ENCODE measurements around the gene NAA80. TPM values are rescaled to one million over a fixed set of nuclear protein-coding genes. Genes with fewer than 3 reads are reported as not detected.

Gene NAA80
- total and polyA plus RNA-seq, 2 donors (not counting 3 experiments of a cell fraction or from before 2014, with no cell fraction given), result 9.0 to 13.1 TPM

DNA sequence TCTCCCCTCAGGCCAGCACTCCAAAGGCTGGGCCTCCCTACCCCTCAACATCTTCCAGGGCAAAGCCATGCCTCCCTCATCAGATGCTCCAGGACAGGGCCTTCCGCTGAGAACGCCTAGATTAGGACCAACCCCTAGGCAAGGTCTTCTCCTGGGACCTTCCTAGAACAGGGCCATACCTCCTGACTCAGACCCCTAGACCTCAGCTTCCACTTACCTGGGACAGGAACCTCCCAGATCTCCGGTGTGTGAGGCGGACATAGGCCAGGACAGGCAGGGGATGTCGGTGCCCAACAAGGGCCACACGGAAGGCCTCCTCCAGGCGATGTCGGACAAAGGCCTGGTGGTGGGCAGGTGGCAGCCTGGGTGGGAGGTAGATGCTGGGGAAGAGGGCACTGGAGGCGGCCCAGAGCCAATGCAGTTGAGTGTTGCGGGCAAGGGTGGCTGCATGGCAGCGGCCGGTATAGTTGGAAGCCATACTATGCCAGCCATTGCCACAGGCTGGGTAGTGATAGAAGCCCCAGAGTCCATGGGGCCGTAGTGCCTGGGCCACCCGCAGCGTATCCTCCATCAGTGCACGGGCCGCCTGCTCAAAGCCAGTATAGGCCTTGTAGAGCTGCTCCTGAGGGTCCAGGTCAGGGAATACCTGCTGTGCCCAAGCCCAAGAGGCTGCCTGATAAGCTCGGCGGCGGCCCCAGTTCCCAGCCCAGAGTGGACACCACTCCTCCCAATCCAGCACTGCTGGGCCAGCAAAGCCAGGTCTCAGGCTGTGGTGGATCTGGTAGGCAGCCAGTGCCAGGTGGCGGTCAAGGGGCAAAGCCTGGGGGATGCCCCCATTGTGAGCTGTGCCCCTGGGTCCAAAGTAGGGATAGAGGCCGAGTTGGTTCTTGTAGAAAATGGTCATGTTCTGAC lies 4.5 kb downstream of the NAA80 start:
- dilution Hi-C loops (cut with MboI; ENCODE audit: extremely low pct_ligation_motif_present, low sequenced_read_pairs) (no loop called here), intact Hi-C loops (cut with micrococcal nuclease) (no loop called here)

More for the DNA sequence above, 4.5 kb downstream of the NAA80 start:
- Histone ChIP-seq H3K4me3 (replicated peaks in 1 of 3; ENCODE audit: insufficient read depth in 1 of 3, low read depth in 1 of 3, low read length in 3 of 3) (no peak overlapping the region), H3K79me2 (ENCODE audit: control insufficient read depth, insufficient read depth, low read length) (peaks cover 24% of the 10 kb centered on the region), H4K20me1 (replicated peaks; ENCODE audit: control insufficient read depth, extremely low read depth, insufficient read depth, low read length) (no peaks in the 10 kb centered on the region), H2AFZ (ENCODE audit: low read depth, low read length) (no peak overlapping the region), H3K4me2 (ENCODE audit: insufficient read depth, low read length) (no peak overlapping the region), H3K36me3 (ENCODE audit: control insufficient read depth in 2 of 2, extremely low read depth in 1 of 2, insufficient read depth in 2 of 2, low read length in 2 of 2) (peaks cover 0 to 5% of the 10 kb centered on the region in 2 experiments), H3K4me1 (ENCODE audit: control insufficient read depth, extremely low read depth, insufficient read depth, low read length) (peaks cover 23% of the 10 kb centered on the region), H3K27me3 (ENCODE audit: control insufficient read depth in 2 of 2, insufficient read depth in 2 of 2, low read length in 2 of 2) (no peaks in the 10 kb centered on the region), H3K9me3 (replicated peaks; ENCODE audit: control insufficient read depth, insufficient read depth, low read length) (no peaks in the 10 kb centered on the region), H3K27ac (ENCODE audit: insufficient read depth, low read depth, low read length) (no peak overlapping the region), H3K9ac (replicated peaks; ENCODE audit: extremely low read depth, insufficient read depth, low read length) (no peak overlapping the region), H3K9me1 (replicated peaks; ENCODE audit: control insufficient read depth, extremely low read depth, insufficient read depth, low read length) (no peaks in the 10 kb centered on the region)
- ChIA-PET POLR2A (no interaction called here), CTCF (no interaction called here)
- DNase-seq (ENCODE audit: low read depth, low spot score) (no peak), FAIRE-seq (no peak)
- BruUV-seq (replicated peaks), result no TSS peak
- TF ChIP-seq, protein P1, sequence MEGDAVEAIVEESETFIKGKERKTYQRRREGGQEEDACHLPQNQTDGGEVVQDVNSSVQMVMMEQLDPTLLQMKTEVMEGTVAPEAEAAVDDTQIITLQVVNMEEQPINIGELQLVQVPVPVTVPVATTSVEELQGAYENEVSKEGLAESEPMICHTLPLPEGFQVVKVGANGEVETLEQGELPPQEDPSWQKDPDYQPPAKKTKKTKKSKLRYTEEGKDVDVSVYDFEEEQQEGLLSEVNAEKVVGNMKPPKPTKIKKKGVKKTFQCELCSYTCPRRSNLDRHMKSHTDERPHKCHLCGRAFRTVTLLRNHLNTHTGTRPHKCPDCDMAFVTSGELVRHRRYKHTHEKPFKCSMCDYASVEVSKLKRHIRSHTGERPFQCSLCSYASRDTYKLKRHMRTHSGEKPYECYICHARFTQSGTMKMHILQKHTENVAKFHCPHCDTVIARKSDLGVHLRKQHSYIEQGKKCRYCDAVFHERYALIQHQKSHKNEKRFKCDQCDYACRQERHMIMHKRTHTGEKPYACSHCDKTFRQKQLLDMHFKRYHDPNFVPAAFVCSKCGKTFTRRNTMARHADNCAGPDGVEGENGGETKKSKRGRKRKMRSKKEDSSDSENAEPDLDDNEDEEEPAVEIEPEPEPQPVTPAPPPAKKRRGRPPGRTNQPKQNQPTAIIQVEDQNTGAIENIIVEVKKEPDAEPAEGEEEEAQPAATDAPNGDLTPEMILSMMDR (IDR thresholded peaks at IDR 0.05; ENCODE audit: extremely low read depth in 1 of 2, insufficient read depth in 1 of 2, low read depth in 1 of 2, low read length in 2 of 2), result no peak
- TF ChIP-seq GATA2 (IDR thresholded peaks at IDR 0.05; ENCODE audit: insufficient read depth, insufficient read length, low read depth, low read length), result no peak
- TF ChIP-seq MYC (IDR thresholded peaks at IDR 0.05; ENCODE audit: low read depth, low read length), result no peak
- TF ChIP-seq, protein P2, sequence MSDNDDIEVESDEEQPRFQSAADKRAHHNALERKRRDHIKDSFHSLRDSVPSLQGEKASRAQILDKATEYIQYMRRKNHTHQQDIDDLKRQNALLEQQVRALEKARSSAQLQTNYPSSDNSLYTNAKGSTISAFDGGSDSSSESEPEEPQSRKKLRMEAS (IDR thresholded peaks at IDR 0.05; ENCODE audit: insufficient read depth, insufficient read length), result no peak
- no peak for TF ChIP-seq EZH2 (IDR thresholded peaks at IDR 0.05; ENCODE audit: borderline replicate concordance, low read depth, low read length, severe bottlenecking)
- TF ChIP-seq JUN (IDR thresholded peaks at IDR 0.05; ENCODE audit: borderline replicate concordance, insufficient read depth, insufficient read length, low read depth), result no peak
- TF ChIP-seq FOS (IDR thresholded peaks at IDR 0.05; ENCODE audit: borderline replicate concordance, insufficient read depth, low read length), result no peak
- no peak for TF ChIP-seq POLR2A (IDR thresholded peaks at IDR 0.05; ENCODE audit: low read depth, low read length)
- TF ChIP-seq POLR2AphosphoS5 (IDR thresholded peaks at IDR 0.05; ENCODE audit: insufficient read depth, low read depth, low read length), result no peak

Data from endothelial cell of umbilical vein (primary cell).